Measurements from ENCODE around the gene PRRT3.
A peak's percentile ranks its signal among the peaks of the same experiment; 100 is the strongest.
"Not testable (repeated sequence)": the region's sequence is repeated elsewhere in the genome, so short reads cannot be mapped to it uniquely, and the experiment has no call there.

The PRRT3 gene

GRCh38 chr3:9917820-9918219 is 34.4 kb downstream of the PRRT3 start:
- DNase-seq = no peak

GRCh38 chr3:9916734-9917680 is 35.2 kb downstream of the PRRT3 start, which contains the start of gene IL17RC:
Gene IL17RC, plus strand, starts transcription at chr3:9917098. Its CDS starts 218 bp downstream, at chr3:9917316.
- peak; percentile 39 to 50 for DNase-seq

GRCh38 chr3:9916346-9916733 is 35.9 kb downstream of the PRRT3 start:
- DNase-seq = no peak

- peak in 1 of 2 donors; percentile 30 for DNase-seq
Observed at GRCh38 chr3:9915254-9916141, 36.7 kb downstream of the PRRT3 start.

- DNase-seq = no peak
Observed at GRCh38 chr3:9914559-9915253, 37.5 kb downstream of the PRRT3 start.

- DNase-seq = no peak
Observed at GRCh38 chr3:9914011-9914410, 38.2 kb downstream of the PRRT3 start.

GRCh38 chr3:9913601-9914000 is 38.6 kb downstream of the PRRT3 start:
- DNase-seq = no peak

- peak in 1 of 2 donors; percentile 21 for DNase-seq
Observed at GRCh38 chr3:9912294-9912935, 39.8 kb downstream of the PRRT3 start.

- DNase-seq = no peak
Observed at GRCh38 chr3:9911863-9912262, 40.3 kb downstream of the PRRT3 start.

- DNase-seq = peak in 1 of 2 donors; percentile 36
Observed at GRCh38 chr3:9909221-9910013, 42.8 kb downstream of the PRRT3 start.

- DNase-seq = no peak
Observed at GRCh38 chr3:9908286-9908685, 43.9 kb downstream of the PRRT3 start.

GRCh38 chr3:9906480-9906879 is 45.7 kb downstream of the PRRT3 start:
- no peak for DNase-seq

- DNase-seq = no peak
Observed at GRCh38 chr3:9903904-9904303, 48.3 kb downstream of the PRRT3 start.

- DNase-seq = no peak
Observed at GRCh38 chr3:9903238-9903624, 49.0 kb downstream of the PRRT3 start.

- no peak for DNase-seq
Observed at GRCh38 chr3:9902372-9903237, 49.6 kb downstream of the PRRT3 start, which contains the start of gene IL17RE. Gene IL17RE, plus strand, starts transcription at chr3:9902848. Its CDS starts 85 bp downstream, at chr3:9902933.

GRCh38 chr3:9901967-9902366 is 50.2 kb downstream of the PRRT3 start:
- DNase-seq = peak in 1 of 2 donors; percentile 35

- DNase-seq = not testable (repeated sequence)
Observed at GRCh38 chr3:9900965-9901415, 51.2 kb downstream of the PRRT3 start.

- DNase-seq = no peak
Observed at GRCh38 chr3:9899289-9899791, 52.9 kb downstream of the PRRT3 start.

- no peak for DNase-seq
Observed at GRCh38 chr3:9898467-9899241, 53.6 kb downstream of the PRRT3 start.

Measured in activated CD4-positive, alpha-beta T cell treated with anti-CD3 and anti-CD28 coated beads for 4 hours (primary cell).